ENCODE measurements around the gene LDHA.
A peak's percentile ranks its signal among the peaks of the same experiment; 100 is the strongest.
"Not testable (repeated sequence)": the region's sequence is repeated elsewhere in the genome, so short reads cannot be mapped to it uniquely, and the experiment has no call there.

The LDHA gene

DNA sequence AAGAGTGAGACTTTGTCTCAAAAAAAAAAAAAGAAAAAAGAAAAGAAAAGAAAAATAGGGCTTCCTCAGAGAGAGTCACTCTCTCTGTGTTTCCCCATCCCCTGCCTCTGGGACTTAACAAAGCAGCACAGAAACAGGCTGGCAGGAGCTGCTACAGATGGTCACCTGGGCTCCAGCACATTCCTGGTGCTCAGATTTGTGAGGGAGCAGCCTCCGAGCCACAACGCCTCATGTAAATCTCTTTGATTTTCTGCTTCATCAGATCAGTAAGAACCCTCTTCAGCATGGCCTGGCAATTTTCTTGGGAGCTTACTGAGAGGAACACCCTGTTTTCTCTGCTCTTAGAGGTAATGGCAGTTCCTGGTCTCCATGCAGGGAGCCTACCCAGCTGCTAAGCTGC, 15.2 kb upstream of the LDHA start:
- Mint-ChIP-seq H3K36me3 (no peaks in the 10 kb centered on the region), H3K27ac (no peak overlapping the region), H3K9me3 (no peaks in the 10 kb centered on the region), H3K4me1 (peaks cover 17% of the 10 kb centered on the region), H3K27me3 (no peaks in the 10 kb centered on the region), H3K4me3 (no peak overlapping the region)
- DNase-seq = no peak
- CTCF ChIA-PET = no interaction called here

DNA sequence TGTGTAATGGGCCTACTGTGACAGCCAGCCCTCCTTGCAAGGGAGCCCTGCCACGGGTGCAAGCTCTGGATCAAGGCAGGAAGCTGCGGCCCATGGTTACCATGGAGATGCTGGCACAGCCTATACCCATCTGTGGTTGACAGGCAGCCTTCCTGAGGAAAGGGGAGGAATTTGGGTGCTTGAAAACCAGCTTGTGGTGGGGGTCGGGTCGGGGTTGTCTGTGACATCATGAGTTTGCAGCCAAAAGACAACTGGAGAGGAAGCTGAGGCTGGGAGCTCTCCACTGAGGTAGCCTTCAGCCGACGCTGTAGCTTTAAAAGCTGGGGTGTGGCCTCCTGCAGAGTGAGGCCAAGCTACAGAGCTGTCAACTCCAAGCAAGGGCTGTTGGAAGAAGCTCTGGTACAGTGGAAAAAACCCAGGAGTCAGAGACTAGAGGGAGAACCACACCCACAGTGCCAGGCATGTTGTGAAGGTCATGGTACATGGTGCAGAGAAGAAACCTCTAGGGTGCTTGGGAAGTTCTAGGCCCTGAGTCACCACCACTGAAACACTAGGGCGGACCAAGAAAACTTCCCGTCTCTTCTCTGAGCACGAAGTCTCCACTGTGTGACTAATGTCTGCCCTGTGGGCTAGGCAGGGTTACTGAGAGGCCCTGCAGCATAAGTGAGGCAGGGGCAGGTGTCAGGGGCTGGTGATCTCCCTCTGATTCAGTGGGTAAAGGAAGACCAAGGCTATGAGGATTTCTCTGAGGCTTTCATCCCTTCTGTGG, 10.8 kb upstream of the LDHA start:
- CTCF ChIA-PET = interaction anchor here (0.8 to 1.6 kb wide), 4 partner anchors 12 to 140 kb away, joined by 3 to 12 read pairs (median 4); partner anchors contain the start of gene LDHA
- H3K36me3 Mint-ChIP-seq = no peaks in the 10 kb centered on the region
- H3K27ac Mint-ChIP-seq = peak overlapping the region; percentile 99
- peaks cover 44% of the 10 kb centered on the region for H3K4me1 Mint-ChIP-seq
- peak; percentile 82 for DNase-seq
- no peaks in the 10 kb centered on the region for H3K27me3 Mint-ChIP-seq
- H3K9me3 Mint-ChIP-seq = no peaks in the 10 kb centered on the region
- peak overlapping the region; percentile 70 for H3K4me3 Mint-ChIP-seq

DNA sequence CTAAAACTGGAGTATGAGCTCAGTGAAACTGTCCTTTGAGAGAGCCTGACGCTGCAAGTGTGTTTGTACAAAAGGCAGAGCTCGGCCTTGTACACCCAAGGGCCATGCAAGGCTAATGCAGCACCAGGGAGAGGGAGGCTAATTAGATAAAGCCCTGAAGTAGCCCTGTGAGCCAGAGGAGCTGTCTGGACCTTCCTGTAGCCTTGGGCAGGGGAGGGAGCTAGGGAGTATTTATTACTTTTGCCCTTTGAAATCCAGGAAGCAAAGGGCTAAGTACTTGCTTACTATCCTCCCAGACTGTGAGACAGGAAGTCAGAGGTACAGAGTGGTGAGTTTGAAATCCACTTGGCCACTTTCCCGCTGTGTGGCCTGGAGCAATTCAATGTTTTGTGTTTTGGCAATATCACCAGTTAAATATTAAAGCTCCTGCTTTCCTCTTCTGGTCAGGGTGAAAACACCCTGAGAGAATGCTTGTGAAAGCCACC, 10.2 kb upstream of the LDHA start:
- Mint-ChIP-seq H3K4me3 (peak overlapping the region; percentile 70), H3K9me3 (no peaks in the 10 kb centered on the region), H3K27ac (peak overlapping the region; percentile 99), H3K36me3 (no peaks in the 10 kb centered on the region), H3K27me3 (no peaks in the 10 kb centered on the region), H3K4me1 (peaks cover 44% of the 10 kb centered on the region)
- peak; percentile 40 for DNase-seq
- CTCF ChIA-PET = interaction anchor here (1.1 to 1.6 kb wide), 3 partner anchors 11 to 140 kb away, joined by 3 to 12 read pairs (median 5); partner anchors contain the start of gene LDHA

DNA sequence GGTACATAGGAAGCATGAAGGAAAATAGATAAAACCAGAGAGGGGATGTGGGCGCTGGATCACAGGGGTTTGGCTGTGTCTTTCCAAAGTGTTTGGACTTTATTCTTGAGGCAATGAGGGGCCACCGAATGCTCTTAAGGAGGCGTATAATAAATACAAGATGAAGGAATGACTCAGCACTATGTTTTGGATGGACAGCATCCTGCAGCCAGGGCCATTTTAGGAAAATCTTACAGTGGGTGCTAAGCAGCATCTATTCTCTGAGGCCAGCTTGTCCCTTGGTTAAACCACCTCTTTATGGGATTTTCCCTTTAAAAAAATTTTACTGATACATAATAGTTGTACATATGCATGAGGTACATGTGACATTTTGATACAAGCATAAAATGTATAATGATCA, 4.3 kb upstream of the LDHA start:
- peaks cover 47% of the 10 kb centered on the region for H3K4me1 Mint-ChIP-seq
- no peak overlapping the region for H3K4me3 Mint-ChIP-seq

DNA sequence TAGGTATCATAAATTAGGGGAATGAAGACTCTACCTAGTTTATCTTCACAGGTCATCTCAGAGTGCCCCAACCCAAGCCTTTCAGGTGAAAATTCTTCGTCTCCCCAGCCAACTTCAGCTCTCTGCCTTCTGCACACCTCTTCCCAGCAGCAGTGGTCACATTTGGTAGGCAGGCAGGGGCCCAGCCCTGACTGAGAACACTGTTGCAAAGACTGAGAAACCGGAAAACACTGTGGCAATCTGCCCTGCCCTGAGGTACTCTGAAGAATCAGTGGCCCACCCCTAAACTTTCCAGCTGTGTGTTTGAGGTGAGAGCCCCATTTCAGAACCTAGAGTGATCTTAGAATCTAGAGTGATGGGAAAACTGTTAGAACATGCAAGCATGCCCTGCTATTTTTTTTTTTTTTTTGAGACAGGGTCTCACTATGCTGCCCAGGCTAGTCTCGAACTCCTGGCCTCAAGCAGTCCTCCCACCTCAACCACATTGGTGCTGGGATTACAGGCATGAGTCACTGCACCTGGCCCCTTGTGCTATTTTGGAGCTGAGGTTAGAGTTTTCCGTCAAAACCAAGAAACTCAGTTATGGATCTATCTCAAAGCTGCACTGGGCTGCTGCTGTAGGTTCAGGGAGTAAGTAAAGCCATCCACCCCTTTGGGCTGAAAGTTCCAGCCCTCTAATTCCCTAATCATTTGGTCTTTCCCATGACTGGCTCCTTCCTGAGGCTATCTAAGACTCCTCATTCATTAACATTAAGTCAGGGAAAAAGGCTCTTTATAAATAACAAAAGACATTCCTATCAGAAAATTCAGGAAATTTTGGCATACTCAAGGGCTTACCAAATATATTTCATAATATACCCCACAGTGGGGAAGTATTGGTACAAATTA, 1.7 kb upstream of the LDHA start:
- H3K4me3 Mint-ChIP-seq = peak overlapping the region; percentile 39
- peaks cover 3% of the 10 kb centered on the region for H3K27me3 Mint-ChIP-seq
- peaks cover 28% of the 10 kb centered on the region for H3K36me3 Mint-ChIP-seq
- no peaks in the 10 kb centered on the region for H3K9me3 Mint-ChIP-seq
- H3K4me1 Mint-ChIP-seq = peaks cover 40% of the 10 kb centered on the region
- peak overlapping the region; percentile 72 for H3K27ac Mint-ChIP-seq
- peak; percentile 32 for DNase-seq
- CTCF ChIA-PET = interaction anchor here (1.3 kb wide), 1 partner anchor 148 kb away, joined by 7 read pairs; no protein-coding TSS in a partner anchor

More for the DNA sequence above, 4.3 kb upstream of the LDHA start:
- peaks cover 7% of the 10 kb centered on the region for H3K36me3 Mint-ChIP-seq
- no peaks in the 10 kb centered on the region for H3K9me3 Mint-ChIP-seq
- no peak overlapping the region for H3K27ac Mint-ChIP-seq
- DNase-seq = no peak
- CTCF ChIA-PET = no interaction called here
- H3K27me3 Mint-ChIP-seq = peaks cover 3% of the 10 kb centered on the region

DNA sequence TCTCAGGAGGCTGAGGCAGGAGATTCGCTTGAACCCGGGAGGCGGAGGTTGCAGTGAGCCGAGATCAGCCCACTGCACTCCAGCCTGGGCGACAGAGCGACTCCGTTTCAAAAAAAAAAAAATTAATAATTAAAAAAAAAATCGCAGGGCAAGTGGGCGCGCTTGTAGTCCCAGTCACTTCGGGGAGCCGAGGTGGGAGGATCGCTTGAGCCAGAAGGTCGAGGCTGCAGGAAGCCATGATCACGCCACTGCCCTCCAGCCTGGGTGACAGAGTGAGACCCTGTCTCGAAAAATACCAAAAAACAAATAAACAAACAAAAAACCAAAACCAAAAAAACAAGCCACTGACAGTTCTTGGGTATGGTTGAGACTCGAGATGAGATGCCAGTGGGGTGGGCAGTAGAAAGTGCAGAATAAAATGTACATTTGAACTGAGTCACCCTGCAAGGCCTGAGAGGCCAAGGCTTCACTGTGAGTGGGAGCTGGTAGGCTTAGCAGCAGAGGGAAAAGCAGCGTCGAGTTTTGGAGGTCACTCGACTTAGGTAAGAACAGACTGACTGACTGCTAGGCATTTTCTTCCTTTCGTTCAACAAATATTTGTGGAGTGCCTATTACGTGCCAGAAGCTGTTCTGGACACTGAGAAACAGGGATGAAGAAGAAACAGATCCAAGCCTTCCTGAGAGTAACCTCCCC, 635 bp upstream of the LDHA start:
- CTCF ChIA-PET = interaction anchor here (1.0 to 2.4 kb wide), 3 partner anchors 10 to 150 kb away, joined by 3 to 12 read pairs (median 9); no protein-coding TSS in a partner anchor
- H3K4me1 Mint-ChIP-seq = peaks cover 48% of the 10 kb centered on the region
- peak overlapping the region; percentile 99 for H3K27ac Mint-ChIP-seq
- H3K9me3 Mint-ChIP-seq = no peaks in the 10 kb centered on the region
- peaks cover 35% of the 10 kb centered on the region for H3K36me3 Mint-ChIP-seq
- peak overlapping the region; percentile 99 for H3K4me3 Mint-ChIP-seq
- H3K27me3 Mint-ChIP-seq = peaks cover 3% of the 10 kb centered on the region
- DNase-seq = no peak

DNA sequence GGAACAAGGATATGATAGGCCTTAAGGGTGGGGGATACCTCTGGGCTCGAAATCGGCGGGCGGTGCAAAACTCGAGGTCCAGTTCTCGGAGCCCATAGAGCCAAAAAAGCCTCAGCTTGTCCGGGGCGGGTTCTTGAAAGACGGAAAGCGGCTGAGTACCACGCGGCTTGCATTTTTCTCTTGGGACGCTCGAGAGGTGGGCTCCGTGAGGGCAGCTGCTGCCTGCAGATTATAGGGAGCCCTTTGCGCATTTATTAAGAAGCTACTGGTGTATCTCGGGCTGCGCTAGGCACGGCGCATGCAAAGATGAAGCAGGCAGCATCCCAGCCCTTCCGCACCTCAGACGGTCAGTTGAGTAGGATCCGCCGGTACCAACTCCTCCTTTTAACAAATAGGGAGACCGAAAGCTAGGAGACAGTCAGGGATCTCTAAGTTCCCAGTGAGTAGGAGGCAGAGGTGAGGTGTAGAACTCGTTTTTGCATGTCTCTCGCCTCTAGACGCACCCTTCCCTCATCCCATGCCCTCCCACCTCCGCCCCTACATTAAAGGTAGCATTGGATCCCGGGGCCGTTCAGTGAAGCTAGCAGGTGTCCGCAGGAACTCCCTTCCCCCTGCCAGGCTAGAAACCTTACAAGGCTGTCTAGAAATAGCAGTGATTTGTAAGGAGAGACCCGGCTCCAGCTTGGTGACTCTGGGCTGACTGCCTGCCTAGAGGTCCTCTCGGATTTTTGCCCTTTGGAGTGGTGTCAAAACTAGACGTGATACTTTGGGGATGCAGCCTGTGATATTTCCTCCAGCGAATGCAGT, 768 bp downstream of the LDHA start:
- peak overlapping the region; percentile 99 for H3K27ac Mint-ChIP-seq
- no peaks in the 10 kb centered on the region for H3K27me3 Mint-ChIP-seq
- H3K9me3 Mint-ChIP-seq = no peaks in the 10 kb centered on the region
- DNase-seq = peak; percentile 34
- CTCF ChIA-PET = interaction anchor here (1.0 to 2.4 kb wide), 7 partner anchors 10 to 339 kb away, joined by 3 to 12 read pairs (median 6); partner anchors contain the start of genes GTF2H1 and HPS5
- peaks cover 49% of the 10 kb centered on the region for H3K36me3 Mint-ChIP-seq
- peak overlapping the region; percentile 99 for H3K4me3 Mint-ChIP-seq
- peaks cover 60% of the 10 kb centered on the region for H3K4me1 Mint-ChIP-seq

DNA sequence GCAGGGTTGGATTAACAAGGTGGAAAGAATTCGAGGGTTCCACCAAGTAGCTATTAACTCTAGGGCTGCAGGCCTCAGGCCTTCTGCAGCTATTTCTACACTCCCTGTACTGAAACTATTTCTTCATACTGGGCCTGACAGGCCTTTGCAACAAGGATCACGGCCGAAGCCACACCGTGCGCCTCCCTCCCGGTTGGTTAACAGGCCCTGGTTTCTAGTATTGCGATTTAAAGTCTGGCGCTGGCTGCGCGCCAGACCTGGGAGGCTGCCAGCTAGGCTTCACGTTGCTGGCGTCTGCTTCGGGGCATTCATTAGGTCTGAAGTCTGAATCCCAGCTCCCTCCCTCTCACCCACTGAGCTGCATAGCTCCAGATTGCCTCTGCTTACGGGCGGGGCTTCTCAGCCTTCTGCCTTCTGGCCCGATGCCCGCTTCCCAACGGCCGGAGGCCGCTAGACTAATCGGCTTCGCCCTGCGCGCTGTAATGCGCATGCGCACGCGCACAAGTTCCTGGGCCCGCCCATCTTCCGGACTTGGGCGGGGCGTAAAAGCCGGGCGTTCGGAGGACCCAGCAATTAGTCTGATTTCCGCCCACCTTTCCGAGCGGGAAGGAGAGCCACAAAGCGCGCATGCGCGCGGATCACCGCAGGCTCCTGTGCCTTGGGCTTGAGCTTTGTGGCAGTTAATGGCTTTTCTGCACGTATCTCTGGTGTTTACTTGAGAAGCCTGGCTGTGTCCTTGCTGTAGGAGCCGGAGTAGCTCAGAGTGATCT, 1.6 kb downstream of the LDHA start:
- Mint-ChIP-seq H3K9me3 (no peaks in the 10 kb centered on the region), H3K4me3 (peak overlapping the region; percentile 99), H3K4me1 (peaks cover 66% of the 10 kb centered on the region), H3K27me3 (no peaks in the 10 kb centered on the region), H3K36me3 (peaks cover 56% of the 10 kb centered on the region), H3K27ac (peak overlapping the region; percentile 99)
- peak; percentile 96 for DNase-seq
- CTCF ChIA-PET = interaction anchor here (0.7 to 2.4 kb wide), 7 partner anchors 9 to 339 kb away, joined by 3 to 12 read pairs (median 3); partner anchors contain the start of genes GTF2H1 and HPS5

DNA sequence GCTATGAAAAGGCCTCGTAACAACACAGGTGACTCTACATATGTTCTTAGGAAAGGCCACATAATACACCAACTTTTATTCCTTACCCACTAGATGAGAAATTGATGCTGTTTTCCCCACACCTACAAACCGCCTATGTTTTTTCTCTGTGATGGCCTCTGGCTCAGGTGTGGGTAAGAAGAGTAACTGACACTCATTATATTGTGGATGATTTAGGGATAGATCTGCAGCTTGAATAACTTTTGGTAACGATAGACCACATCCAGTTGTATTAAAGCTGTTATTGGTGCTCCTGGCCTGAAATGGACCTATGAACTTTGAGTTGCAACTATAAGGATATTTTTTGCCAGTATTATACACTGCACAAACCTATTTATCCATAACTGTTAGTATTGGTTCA, 3.6 kb downstream of the LDHA start:
- Mint-ChIP-seq H3K27me3 (no peaks in the 10 kb centered on the region), H3K9me3 (no peaks in the 10 kb centered on the region), H3K36me3 (peaks cover 65% of the 10 kb centered on the region), H3K4me3 (peak overlapping the region; percentile 99), H3K27ac (no peak overlapping the region), H3K4me1 (peaks cover 54% of the 10 kb centered on the region)
- no peak for DNase-seq
- CTCF ChIA-PET = interaction anchor here (0.7 kb wide), 1 partner anchor 53 kb away, joined by 3 read pairs; no protein-coding TSS in a partner anchor

DNA sequence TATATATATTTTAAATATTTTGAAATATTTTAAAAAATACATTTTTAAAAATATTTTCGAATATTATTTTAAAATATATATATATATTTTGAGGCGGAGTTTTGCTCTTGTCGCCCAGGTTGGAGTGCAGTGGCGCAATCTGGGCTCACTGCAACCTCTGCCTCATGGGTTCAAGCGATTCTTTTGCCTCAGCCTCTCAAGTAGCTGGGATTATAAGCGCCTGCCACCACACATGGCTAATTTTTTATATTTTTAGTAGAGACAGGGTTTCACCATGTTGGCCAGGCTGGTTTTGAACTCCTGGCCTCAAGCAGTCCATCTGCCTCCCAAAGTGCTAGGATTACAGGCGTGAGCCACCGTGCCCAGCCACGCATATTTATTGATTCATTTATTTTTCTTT, 6.7 kb downstream of the LDHA start:
- CTCF ChIA-PET = interaction anchor here (1.5 kb wide), 1 partner anchor 119 kb away, joined by 3 read pairs; no protein-coding TSS in a partner anchor
- not testable (repeated sequence) for H3K9me3 Mint-ChIP-seq, H3K27ac Mint-ChIP-seq, H3K4me3 Mint-ChIP-seq, H3K27me3 Mint-ChIP-seq, DNase-seq
- Mint-ChIP-seq H3K4me1 (peaks cover 52% of the 10 kb centered on the region), H3K36me3 (peaks cover 70% of the 10 kb centered on the region)

DNA sequence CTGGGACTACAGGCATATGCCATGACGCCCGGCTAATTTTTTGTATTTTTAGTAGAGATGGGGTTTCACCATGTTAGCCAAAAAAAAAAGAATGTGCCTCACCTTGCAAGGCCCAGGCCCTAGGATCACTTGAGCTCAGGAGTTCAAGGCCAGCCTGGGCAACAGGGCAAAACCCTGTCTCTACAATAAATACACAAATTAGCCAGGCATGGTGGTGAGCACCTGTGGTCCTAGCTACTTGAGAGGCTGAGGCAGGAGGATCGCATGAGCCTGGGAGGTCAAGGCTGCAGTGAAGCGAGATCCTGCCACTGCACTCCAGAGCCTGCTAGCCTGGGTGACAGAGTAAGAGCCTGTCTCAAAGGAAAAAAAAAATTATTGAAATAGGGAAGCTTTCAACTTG, 9.7 kb downstream of the LDHA start:
- CTCF ChIA-PET = interaction anchor here (1.3 kb wide), 1 partner anchor 8 kb away, joined by 3 read pairs; no protein-coding TSS in a partner anchor
- peaks cover 30% of the 10 kb centered on the region for H3K4me1 Mint-ChIP-seq
- H3K27me3 Mint-ChIP-seq = no peaks in the 10 kb centered on the region
- H3K9me3 Mint-ChIP-seq = no peaks in the 10 kb centered on the region
- H3K4me3 Mint-ChIP-seq = no peak overlapping the region
- H3K36me3 Mint-ChIP-seq = peaks cover 63% of the 10 kb centered on the region
- DNase-seq = no peak
- peak overlapping the region; percentile 58 for H3K27ac Mint-ChIP-seq

DNA sequence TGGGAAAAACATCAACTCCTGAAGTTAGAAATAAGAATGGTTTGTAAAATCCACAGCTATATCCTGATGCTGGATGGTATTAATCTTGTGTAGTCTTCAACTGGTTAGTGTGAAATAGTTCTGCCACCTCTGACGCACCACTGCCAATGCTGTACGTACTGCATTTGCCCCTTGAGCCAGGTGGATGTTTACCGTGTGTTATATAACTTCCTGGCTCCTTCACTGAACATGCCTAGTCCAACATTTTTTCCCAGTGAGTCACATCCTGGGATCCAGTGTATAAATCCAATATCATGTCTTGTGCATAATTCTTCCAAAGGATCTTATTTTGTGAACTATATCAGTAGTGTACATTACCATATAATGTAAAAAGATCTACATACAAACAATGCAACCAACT, 13.0 kb downstream of the LDHA start:
- not testable (repeated sequence) for H3K9me3 Mint-ChIP-seq, H3K4me3 Mint-ChIP-seq, H3K27ac Mint-ChIP-seq, DNase-seq, H3K27me3 Mint-ChIP-seq
- CTCF ChIA-PET = interaction anchor here (0.6 kb wide), 1 partner anchor 162 kb away, joined by 3 read pairs; no protein-coding TSS in a partner anchor
- peaks cover 29% of the 10 kb centered on the region for H3K4me1 Mint-ChIP-seq
- peaks cover 44% of the 10 kb centered on the region for H3K36me3 Mint-ChIP-seq

All from activated naive CD4-positive, alpha-beta T cell treated with anti-CD3 and anti-CD28 coated beads, Interleukin-2, amount 10 ng/mL, durations not matched to agents 7 days and 5 days (primary cell).